Activated CD8-positive, alpha-beta memory T cell treated with anti-CD3 and anti-CD28 coated beads, Interleukin-2, amount 50 U/mL, for 1 hour (primary cell): ENCODE measurements around the gene SPINK8.
"Not testable (repeated sequence)": the region's sequence is repeated elsewhere in the genome, so short reads cannot be mapped to it uniquely, and the experiment has no call there.

ENCODE experiments used
- DNase-seq: peaks from one replicate; pipeline ENCODE4 v3.0.0-alpha.2; 2020; ENCODE audit errors: extremely low read depth

SPINK8 gene

DNA sequence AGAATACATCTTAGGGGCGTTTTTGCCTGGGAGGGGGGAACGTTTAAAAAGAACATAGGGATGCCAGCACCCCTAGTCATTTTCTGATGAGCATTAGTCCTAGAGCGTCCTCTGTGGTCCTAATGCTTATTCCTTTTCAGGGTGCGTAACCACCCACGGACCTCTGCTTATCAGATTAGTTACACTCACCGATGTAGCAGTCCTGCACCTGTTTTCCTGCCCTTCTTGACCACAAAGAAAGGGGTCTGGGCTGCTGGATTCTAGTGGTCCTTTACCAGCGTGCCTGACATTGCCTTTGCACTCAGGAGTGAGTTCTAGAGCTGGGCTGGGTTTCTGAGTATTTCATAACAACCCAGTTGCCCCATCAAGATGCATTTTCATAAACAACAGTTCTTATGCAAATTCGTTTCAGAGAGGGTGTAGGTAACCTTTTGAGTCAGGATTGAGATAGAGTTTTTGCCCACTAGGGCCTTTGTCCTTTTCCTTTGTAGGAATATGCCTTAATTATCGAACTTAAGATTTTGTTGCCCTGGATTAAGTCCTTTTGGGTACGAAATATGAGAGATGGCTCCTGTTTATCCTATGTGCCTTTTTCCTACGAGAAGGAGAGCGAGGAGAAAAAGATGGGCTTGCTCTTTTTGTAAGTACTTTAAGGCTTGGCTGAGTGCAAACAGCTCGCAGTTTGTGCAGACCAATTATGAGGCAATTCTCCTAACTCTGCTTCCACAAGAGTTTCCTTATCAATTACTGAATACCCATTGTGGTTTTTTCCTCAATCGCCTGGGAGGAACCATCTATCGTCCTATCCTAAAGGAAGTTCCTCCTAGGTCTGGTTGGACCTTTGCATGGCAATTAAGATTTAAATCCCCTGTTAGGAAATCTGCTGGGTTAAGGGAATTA, at the start of gene SPINK8:
Gene SPINK8 (minus strand): TSS at position 316 of the 900 bp plus-strand sequence. CDS start 5,320 bp downstream, outside the sequence.
- not testable (repeated sequence) for DNase-seq

GRCh38 chr3:48372862-48373435, 39.5 kb upstream of the SPINK8 start:
- DNase-seq = no peak

- no peak for DNase-seq
Measured at GRCh38 chr3:48372377-48372770, 38.9 kb upstream of the SPINK8 start.

DNA sequence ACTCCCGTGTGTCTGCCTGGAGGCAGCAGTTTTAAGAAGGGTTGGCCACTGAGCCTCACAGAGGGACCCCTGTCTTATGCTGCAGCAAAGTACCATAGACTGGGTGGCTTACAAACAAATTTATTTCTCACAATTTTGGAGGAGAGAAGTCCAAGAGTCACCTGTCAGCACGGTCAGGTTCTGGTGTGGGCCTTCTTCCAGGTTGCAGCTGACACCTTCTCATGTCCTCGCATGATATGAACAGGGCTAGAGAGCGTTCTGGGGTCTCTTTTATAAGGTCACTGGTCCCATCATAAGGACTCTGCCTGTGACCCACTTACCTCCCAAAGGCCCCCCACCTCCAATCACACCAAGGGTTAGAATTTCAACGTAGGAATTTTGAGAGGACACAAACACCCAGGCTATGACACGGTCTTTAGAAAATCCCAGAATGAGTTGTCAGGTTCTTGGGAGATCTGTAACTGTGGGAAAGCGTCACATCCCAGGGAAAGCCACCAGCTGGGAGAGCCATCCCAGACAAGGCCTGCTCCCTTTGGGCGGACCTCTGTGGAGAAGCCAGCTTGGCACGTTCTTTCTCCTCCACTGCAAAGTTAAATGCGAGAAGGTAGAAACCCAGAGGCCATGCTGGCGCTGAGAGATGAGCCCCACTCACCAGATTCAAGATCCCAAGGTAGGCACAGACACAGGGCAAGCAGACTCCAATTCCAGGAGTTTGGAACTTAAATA, 38.4 kb upstream of the SPINK8 start, which contains the start of gene FBXW12:
Gene FBXW12 (plus strand): TSS at position 569 of the 726 bp plus-strand sequence. CDS start 549 bp downstream, outside the sequence.
- DNase-seq = no peak

DNA sequence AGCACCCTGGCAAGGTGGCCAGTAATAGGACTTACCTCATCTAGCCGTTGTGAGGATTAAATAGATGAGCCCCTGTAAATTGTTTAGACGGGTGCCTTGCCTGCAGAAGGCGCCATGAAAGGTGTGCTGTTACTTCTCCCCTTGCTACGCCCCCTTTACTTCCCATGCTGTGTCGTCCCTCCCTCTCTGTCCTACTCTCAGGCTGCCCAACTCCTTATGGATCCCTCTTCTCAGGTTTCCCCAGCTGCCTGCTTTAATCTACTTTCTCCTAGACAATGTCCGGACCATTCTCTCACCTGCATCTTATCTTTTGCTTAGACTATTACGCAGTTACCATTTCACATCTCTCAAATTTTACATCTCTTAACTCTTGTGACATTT, 36.9 kb upstream of the SPINK8 start:
- no peak for DNase-seq

- DNase-seq = no peak
Measured at GRCh38 chr3:48369693-48370332, 36.4 kb upstream of the SPINK8 start.

DNA sequence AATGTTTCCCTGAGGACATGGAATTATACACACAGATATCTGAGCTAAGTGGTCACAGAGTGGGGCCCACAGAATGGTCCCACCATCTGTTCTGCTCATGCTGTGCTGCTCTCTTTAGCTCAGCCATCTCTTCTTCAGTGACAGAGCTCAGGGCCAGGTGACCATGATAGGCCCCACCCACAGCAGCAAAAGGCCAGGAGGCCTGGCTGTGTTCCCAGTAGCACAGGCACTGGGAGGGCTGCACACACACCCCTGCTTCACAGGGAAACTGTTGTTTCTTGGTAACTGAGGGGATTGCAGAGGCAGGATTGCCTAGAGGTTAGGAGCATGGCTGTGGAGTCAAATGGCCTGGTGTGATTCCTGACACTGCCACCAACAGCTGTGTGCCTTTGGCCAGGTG, 33.7 kb upstream of the SPINK8 start:
- DNase-seq = no peak

- no peak for DNase-seq
Measured at GRCh38 chr3:48364840-48365239, 31.4 kb upstream of the SPINK8 start.

- no peak for DNase-seq
Measured at GRCh38 chr3:48361928-48362327, 28.5 kb upstream of the SPINK8 start.

GRCh38 chr3:48356419-48356818, 23.0 kb upstream of the SPINK8 start:
- no peak for DNase-seq

DNA sequence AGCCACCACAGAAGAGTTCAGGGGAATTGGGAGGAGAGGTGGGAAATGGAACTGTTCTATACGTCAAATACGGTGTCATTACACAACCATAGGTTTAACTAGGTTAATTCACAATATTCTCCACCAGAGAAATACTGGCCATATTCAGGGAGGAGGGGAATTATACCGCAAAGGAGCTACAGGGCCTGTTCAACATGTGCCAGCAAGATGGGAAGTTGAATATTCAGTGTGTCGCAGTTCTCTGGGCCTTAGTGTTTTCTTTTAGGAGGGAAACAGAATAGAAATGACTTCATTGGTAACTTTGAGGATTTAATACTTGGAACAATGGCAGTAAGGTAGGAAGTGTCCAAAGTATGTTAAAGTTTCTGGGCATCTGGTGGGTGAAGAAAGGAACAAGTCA, 20.5 kb upstream of the SPINK8 start:
- DNase-seq = no peak

- DNase-seq = no peak
Measured at GRCh38 chr3:48352546-48352945, 19.1 kb upstream of the SPINK8 start.

DNA sequence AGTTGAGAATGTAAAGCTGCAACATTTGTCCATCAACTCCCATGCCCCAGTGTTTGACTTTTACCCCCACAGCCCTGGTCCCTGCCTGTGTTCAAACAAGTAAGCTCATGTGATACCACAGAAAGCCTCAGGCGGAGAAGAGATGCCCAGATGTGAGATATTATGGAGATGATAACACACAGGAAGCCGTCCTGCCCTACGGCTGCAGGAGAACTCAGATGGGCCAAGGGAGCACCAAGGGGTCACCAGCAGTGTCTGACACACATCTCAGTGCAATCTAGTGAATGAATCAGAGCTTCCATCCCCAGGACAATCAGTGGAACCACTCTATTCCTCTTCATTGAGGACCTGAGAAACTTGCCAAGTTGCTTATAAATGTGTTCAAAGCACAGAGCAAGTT, 14.0 kb upstream of the SPINK8 start:
- DNase-seq = no peak

GRCh38 chr3:48345946-48346572, 12.6 kb upstream of the SPINK8 start:
- no peak for DNase-seq

GRCh38 chr3:48344867-48345507, 11.5 kb upstream of the SPINK8 start:
- DNase-seq = no peak

GRCh38 chr3:48343432-48343831, 10.0 kb upstream of the SPINK8 start:
- DNase-seq = no peak

DNA sequence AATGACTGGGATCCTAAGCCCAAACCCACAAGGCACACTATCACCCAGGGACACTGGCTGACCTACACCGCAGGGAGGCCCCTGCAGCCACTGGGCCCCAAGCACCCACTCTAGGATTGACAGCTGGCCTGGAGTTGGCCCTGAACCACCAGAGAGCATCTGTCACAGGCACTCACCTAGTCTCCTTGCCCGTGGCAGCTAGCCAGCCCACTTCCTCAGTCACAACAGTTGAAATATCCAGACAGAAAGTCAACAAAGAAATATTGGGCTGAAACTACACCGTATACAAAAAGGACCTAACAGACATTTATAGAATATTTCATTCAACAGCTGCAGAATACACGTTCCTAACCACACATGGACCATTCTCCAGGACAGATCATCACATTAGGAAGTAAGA, 5.2 kb upstream of the SPINK8 start:
- no peak for DNase-seq

DNA sequence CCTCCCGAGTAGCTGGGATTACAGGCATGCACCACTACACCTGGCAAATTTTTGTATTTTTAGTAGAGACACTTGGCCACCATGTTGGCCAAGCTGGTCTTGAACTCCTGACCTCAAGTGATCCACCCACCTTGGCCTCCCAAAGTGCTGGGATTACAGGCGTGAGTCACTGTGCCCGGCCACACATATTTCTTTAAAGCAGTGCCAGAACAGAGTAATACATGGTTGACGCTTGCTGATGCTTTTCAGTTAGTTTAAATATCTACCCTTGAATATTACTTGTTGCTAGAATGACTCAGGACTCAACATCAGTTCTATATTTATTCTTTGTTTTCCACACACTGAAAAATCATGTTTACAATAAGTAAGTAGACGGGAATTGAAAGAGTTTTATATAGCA, 4.1 kb upstream of the SPINK8 start:
- not testable (repeated sequence) for DNase-seq

GRCh38 chr3:48335286-48335685, 1.8 kb upstream of the SPINK8 start:
- not testable (repeated sequence) for DNase-seq

GRCh38 chr3:48334605-48335004, 1.1 kb upstream of the SPINK8 start:
- no peak for DNase-seq
